PC-3 (cell line): ENCODE results near the gene CENPT.

Source experiments
- CTCF ChIP-seq: fragments of 300-600 bp; sonication (generic); conservative IDR thresholded peaks from 2 replicates; pipeline ENCODE4 v1.5.1; 2017; ENCODE audit warnings: antibody characterized with exemption, low read depth, mild to moderate bottlenecking, low read length
- EZH2 ChIP-seq: fragments of 300-600 bp; sonication (generic); IDR thresholded peaks from one replicate; pipeline ENCODE4 v1.6.1; 2017; ENCODE audit warnings: antibody characterized with exemption, mild to moderate bottlenecking, low read length; ENCODE audit not compliant: unreplicated experiment
- EZH2phosphoT487 ChIP-seq: fragments of 300-600 bp; sonication (generic); IDR thresholded peaks from 2 replicates; pipeline ENCODE4 v1.6.1; 2018; ENCODE audit warnings: mild to moderate bottlenecking, antibody characterized with exemption, low read length, borderline replicate concordance

GRCh38 chr16:67834242-67834614, 13.3 kb downstream of the CENPT start:
- TF ChIP-seq CTCF (no peak), EZH2 (no peak), EZH2phosphoT487 (no peak)
